Chondrocyte (in vitro differentiated cells): ENCODE measurements around the gene SDK2. TPM values are rescaled to one million over a fixed set of nuclear protein-coding genes. Genes with fewer than 3 reads are reported as not detected.
A peak's percentile ranks its signal among the peaks of the same experiment; 100 is the strongest.

Source experiments
- DNase-seq: peaks from one replicate; pipeline ENCODE4 v3.0.0; 2021; ENCODE audit warnings: mixed read lengths, low spot score
- H3K27ac Mint-ChIP-seq: one replicate; pipeline ENCODE4 v1.8.0; 2021; ENCODE audit warnings: mild to moderate bottlenecking, moderate library complexity, mixed read lengths; ENCODE audit not compliant: unreplicated experiment
- H3K27me3 Mint-ChIP-seq: 2 replicates; pipeline ENCODE4 v1.8.0; 2021; ENCODE audit warnings: low read depth, mixed read lengths
- H3K36me3 Mint-ChIP-seq: 2 replicates; pipeline ENCODE4 v1.8.0; 2021; ENCODE audit warnings: low read depth, mixed read lengths
- H3K4me1 Mint-ChIP-seq: 2 replicates; pipeline ENCODE4 v1.8.0; 2021; ENCODE audit warnings: low read depth, mild to moderate bottlenecking, mixed read lengths
- H3K4me3 Mint-ChIP-seq: one replicate; pipeline ENCODE4 v1.8.0; 2021; ENCODE audit warnings: mild to moderate bottlenecking, moderate library complexity, mixed read lengths; ENCODE audit not compliant: unreplicated experiment
- H3K9me3 Mint-ChIP-seq: 2 replicates; pipeline ENCODE4 v1.8.0; 2021; ENCODE audit warnings: low read depth, mixed read lengths
- CTCF ChIP-seq: fragments of 200-600 bp; sonication (generic); IDR thresholded peaks from 2 replicates; pipeline ENCODE4 v1.5.0; 2021; ENCODE audit warnings: antibody characterized with exemption, mild to moderate bottlenecking, moderate library complexity
- total RNA-seq: library from RNA; stranded (reverse); gene quantifications from 3 replicates; pipeline ENCODE4 v1.2.1, GENCODE V29; 2021

SDK2 gene
- total RNA-seq, 1 donor from 2014 or later: 15.8 TPM

DNA sequence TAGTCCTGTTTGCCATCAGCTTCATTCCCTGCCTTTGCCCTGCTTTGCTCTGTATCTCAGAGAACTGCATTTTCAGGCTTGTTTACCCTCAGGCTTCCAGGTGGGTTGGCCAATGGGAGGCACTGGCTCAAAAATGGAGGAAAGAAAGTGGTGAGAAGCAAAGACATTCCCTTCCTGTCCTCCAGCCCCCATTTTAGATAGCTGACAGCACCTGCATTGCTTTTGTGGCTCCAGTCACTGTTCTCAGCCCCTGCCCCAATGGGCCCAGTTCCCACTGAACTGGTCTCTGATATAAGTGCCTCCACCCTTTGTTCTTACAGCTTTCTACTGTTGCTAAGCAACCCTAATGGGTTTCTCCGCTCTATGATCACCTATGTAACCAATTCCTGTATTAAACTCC lies 19.4 kb upstream of the SDK2 start:
- Mint-ChIP-seq H3K27ac (no peak overlapping the region), H3K4me1 (no peaks in the 10 kb centered on the region), H3K27me3 (peaks cover 43% of the 10 kb centered on the region), H3K9me3 (peaks cover 1% of the 10 kb centered on the region), H3K36me3 (no peaks in the 10 kb centered on the region), H3K4me3 (no peak overlapping the region)
- DNase-seq: no peak
- no peak for TF ChIP-seq CTCF

GRCh38 chr17:73660366-73660765 lies 16.1 kb upstream of the SDK2 start:
- Mint-ChIP-seq H3K27ac (no peak overlapping the region), H3K4me1 (no peaks in the 10 kb centered on the region), H3K9me3 (no peaks in the 10 kb centered on the region), H3K27me3 (peaks cover 33% of the 10 kb centered on the region), H3K36me3 (no peaks in the 10 kb centered on the region), H3K4me3 (no peak overlapping the region)
- no peak for TF ChIP-seq CTCF
- DNase-seq: no peak

DNA sequence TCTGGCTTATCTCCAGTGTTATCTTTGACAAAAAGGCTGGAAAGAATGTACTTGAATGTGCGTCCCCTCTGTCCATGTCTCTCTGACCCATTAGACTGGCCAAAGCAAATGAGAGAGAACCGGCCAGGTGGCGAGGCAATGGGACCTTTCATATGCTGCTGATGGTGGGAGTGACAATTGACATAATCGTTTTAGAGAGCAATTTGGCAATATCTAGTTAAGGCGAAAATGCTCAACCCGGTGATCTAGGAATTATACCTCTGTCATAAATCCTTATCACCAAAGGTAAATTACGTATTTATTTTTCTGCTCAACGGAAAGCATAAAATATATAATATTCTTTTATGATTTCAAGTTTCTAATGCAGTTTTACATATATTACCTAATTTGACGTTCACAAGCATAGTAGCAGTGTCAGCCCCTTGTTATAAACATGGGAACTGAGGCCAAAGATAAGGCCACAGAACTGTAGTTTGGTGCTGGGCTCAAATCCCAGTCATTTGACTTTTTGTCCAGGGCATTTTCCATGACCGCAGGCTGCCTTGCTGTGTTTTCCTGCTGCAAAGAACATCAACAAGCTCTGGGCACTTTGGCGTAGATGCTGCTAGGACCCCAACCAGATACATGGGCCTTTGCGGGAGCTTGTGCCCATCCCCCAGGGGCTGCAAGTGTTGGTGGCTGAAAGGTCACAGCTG lies 14.7 kb upstream of the SDK2 start:
- H3K9me3 Mint-ChIP-seq: peaks cover 11% of the 10 kb centered on the region
- H3K4me1 Mint-ChIP-seq: no peaks in the 10 kb centered on the region
- H3K36me3 Mint-ChIP-seq: peaks cover 5% of the 10 kb centered on the region
- TF ChIP-seq CTCF: no peak
- DNase-seq: no peak
- no peak overlapping the region for H3K27ac Mint-ChIP-seq
- H3K4me3 Mint-ChIP-seq: no peak overlapping the region
- peaks cover 26% of the 10 kb centered on the region for H3K27me3 Mint-ChIP-seq

GRCh38 chr17:73657473-73658116 lies 13.3 kb upstream of the SDK2 start:
- Mint-ChIP-seq H3K27me3 (peaks cover 25% of the 10 kb centered on the region), H3K36me3 (peaks cover 8% of the 10 kb centered on the region), H3K9me3 (peaks cover 18% of the 10 kb centered on the region), H3K27ac (no peak overlapping the region), H3K4me1 (no peaks in the 10 kb centered on the region), H3K4me3 (no peak overlapping the region)
- peak; percentile 80 for TF ChIP-seq CTCF
- DNase-seq: no peak

DNA sequence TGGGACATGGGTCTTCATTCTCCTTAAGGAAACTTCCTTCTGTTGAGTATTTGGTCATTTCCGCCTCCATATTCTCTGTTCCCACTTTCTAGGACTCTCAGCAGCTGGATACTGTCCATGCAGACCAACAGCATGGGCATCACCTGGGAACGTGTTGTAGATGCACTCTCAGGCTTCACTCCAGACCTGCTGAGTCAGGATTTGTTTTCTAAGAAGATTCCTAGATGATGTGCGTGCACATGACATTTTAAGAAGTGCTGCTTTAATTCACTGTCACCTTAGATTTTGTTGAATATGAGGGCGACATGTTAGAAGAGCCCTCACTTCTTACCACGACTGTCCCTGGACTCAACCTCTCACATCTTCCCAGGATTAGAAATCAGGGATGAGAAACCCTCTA lies 10.0 kb upstream of the SDK2 start:
- Mint-ChIP-seq H3K27ac (no peak overlapping the region), H3K4me3 (no peak overlapping the region), H3K27me3 (peaks cover 29% of the 10 kb centered on the region), H3K36me3 (peaks cover 8% of the 10 kb centered on the region), H3K9me3 (peaks cover 18% of the 10 kb centered on the region), H3K4me1 (peaks cover 6% of the 10 kb centered on the region)
- no peak for TF ChIP-seq CTCF
- no peak for DNase-seq
